Common myeloid progenitor, CD34-positive (primary cell): ENCODE data around the gene C19orf53.
"Not testable (repeated sequence)": the region's sequence is repeated elsewhere in the genome, so short reads cannot be mapped to it uniquely, and the experiment has no call there.

Source experiments
- CTCF ChIA-PET: fragments of 350-600 bp; sonication (Branson Sonifier 250); formaldehyde crosslinking; loops from one replicate; lab custom pipeline; 2021; ENCODE audit warnings: antibody characterized with exemption; lab: Charles Lee
- POLR2A ChIA-PET: fragments of 350-600 bp; sonication (Branson Sonifier 250); formaldehyde crosslinking; loops from one replicate; lab custom pipeline; 2021; ENCODE audit warnings: antibody characterized with exemption; lab: Charles Lee
- DNase-seq, 3 donors: peaks; one replicate each; pipeline versions ENCODE4 v3.0.0 to v3.0.0-alpha.2; 2013
- H3K27ac ChIP-seq, 2 experiments: 1 replicate in 1 of 2; 2 replicates in 1 of 2; pipeline ENCODE4 v1.7.0; 2013; ENCODE audit warnings: inconsistent platforms in 2 of 2, low read length in 2 of 2, mild to moderate bottlenecking in 2 of 2, low read depth in 1 of 2, moderate library complexity in 1 of 2; ENCODE audit not compliant: severe bottlenecking in 2 of 2, insufficient read depth in 1 of 2, poor library complexity in 1 of 2
- H3K27me3 ChIP-seq, 5 experiments: replicated peaks in 2 of 5; 1 replicate in 3 of 5; 2 replicates in 2 of 5; pipeline versions ENCODE4 v1.6.1 to v1.7.0; 2013; ENCODE audit warnings: low read length in 4 of 5, mild to moderate bottlenecking in 2 of 5, moderate library complexity in 2 of 5, inconsistent platforms in 1 of 5; ENCODE audit not compliant: insufficient read depth in 5 of 5, control insufficient read depth in 4 of 5
- H3K36me3 ChIP-seq, 4 experiments: 1 replicate in 2 of 4; 2 replicates in 2 of 4; pipeline versions ENCODE4 v1.6.1 to v1.7.0; 2013; ENCODE audit warnings: low read length in 3 of 4, control low read depth in 1 of 4, mild to moderate bottlenecking in 1 of 4; ENCODE audit not compliant: control insufficient read depth in 4 of 4, insufficient read depth in 4 of 4
- H3K4me1 ChIP-seq, 4 experiments: 1 replicate in 3 of 4; 2 replicates in 1 of 4; pipeline versions ENCODE4 v1.6.1 to v1.7.1; 2013; ENCODE audit warnings: low read length in 3 of 4, mild to moderate bottlenecking in 3 of 4, control low read depth in 1 of 4, inconsistent platforms in 1 of 4, moderate library complexity in 1 of 4; ENCODE audit not compliant: control insufficient read depth in 4 of 4, insufficient read depth in 4 of 4; ENCODE audit errors: control extremely low read depth in 1 of 4
- H3K4me3 ChIP-seq, 7 experiments: 1 replicate in 4 of 7; 2 replicates in 3 of 7; pipeline versions ENCODE4 v1.5.1 to v1.7.0; 2013; ENCODE audit warnings: mild to moderate bottlenecking in 7 of 7, low read length in 6 of 7, moderate library complexity in 6 of 7, inconsistent platforms in 2 of 7, low read depth in 2 of 7, control low read depth in 1 of 7; ENCODE audit not compliant: insufficient read depth in 4 of 7, control insufficient read depth in 1 of 7; ENCODE audit errors: extremely low read depth in 1 of 7
- H3K9me3 ChIP-seq, 5 experiments: 1 replicate in 4 of 5; 2 replicates in 1 of 5; pipeline versions ENCODE4 v1.6.1 to v1.7.1; 2013; ENCODE audit warnings: low read length in 4 of 5, mild to moderate bottlenecking in 2 of 5, inconsistent platforms in 1 of 5, low read depth in 1 of 5, moderate library complexity in 1 of 5; ENCODE audit not compliant: control insufficient read depth in 4 of 5, insufficient read depth in 2 of 5; ENCODE audit errors: control extremely low read depth in 1 of 5
- WGBS: methylation state at CpG from one replicate; pipeline ENCODE4 v1.1.5; 2013; ENCODE audit not compliant: insufficient coverage; 5-methylcytosine and 5-hydroxymethylcytosine counted together

Gene C19orf53

GRCh38 chr19:13768510-13768909, 5.7 kb upstream of the C19orf53 start:
- ChIA-PET CTCF (interaction anchor here (0.7 to 1.1 kb wide), 3 partner anchors 10 to 19 kb away, joined by 3 read pairs; no protein-coding TSS in a partner anchor), POLR2A (no interaction called here)
- Histone ChIP-seq H3K27me3 (no peaks in the 10 kb centered on the region), H3K9me3 (no peaks in the 10 kb centered on the region), H3K36me3 (peaks cover 5 to 35% (median 27%) of the 10 kb centered on the region in 4 experiments), H3K27ac (no peak overlapping the region), H3K4me1 (peaks cover 0 to 15% (median 13%) of the 10 kb centered on the region in 4 experiments), H3K4me3 (no peak overlapping the region)
- 98% methylated on average over 18 of the region's 19 CpGs for WGBS
- no peak for DNase-seq

GRCh38 chr19:13770013-13770635, 4.1 kb upstream of the C19orf53 start:
- no peak overlapping the region for H3K27ac ChIP-seq
- H3K36me3 ChIP-seq: peaks cover 5 to 35% (median 27%) of the 10 kb centered on the region in 4 experiments
- H3K4me1 ChIP-seq: peaks cover 2 to 17% (median 9%) of the 10 kb centered on the region in 4 experiments
- no peaks in the 10 kb centered on the region for H3K9me3 ChIP-seq
- WGBS: 93% methylated on average over 12 of the region's 16 CpGs
- ChIA-PET CTCF (no interaction called here), POLR2A (interaction anchor here (0.6 kb wide), 1 partner anchor 9 kb away, joined by 3 read pairs; no protein-coding TSS in a partner anchor)
- no peak for DNase-seq
- no peak overlapping the region for H3K4me3 ChIP-seq
- no peaks in the 10 kb centered on the region for H3K27me3 ChIP-seq

- no peak overlapping the region for H3K27ac ChIP-seq
- 95% methylated on average over 9 of the region's 9 CpGs for WGBS
- CTCF ChIA-PET: interaction anchor here (0.8 to 1.6 kb wide), 3 partner anchors 10 to 56 kb away, joined by 3 to 4 read pairs (median 3); no protein-coding TSS in a partner anchor
- no peaks in the 10 kb centered on the region for H3K9me3 ChIP-seq
- H3K36me3 ChIP-seq: peaks cover 9 to 35% (median 30%) of the 10 kb centered on the region in 4 experiments
- H3K4me1 ChIP-seq: peaks cover 8 to 23% (median 12%) of the 10 kb centered on the region in 4 experiments
- no peaks in the 10 kb centered on the region for H3K27me3 ChIP-seq
- H3K4me3 ChIP-seq: no peak overlapping the region
- POLR2A ChIA-PET: no interaction called here
- DNase-seq: no peak
These were observed 4.1 kb downstream of the C19orf53 start for GRCh38 chr19:13778398-13778797.

- POLR2A ChIA-PET: no interaction called here
- Histone ChIP-seq H3K27ac (no peak overlapping the region), H3K4me1 (peaks cover 8 to 23% (median 14%) of the 10 kb centered on the region in 4 experiments), H3K36me3 (peaks cover 9 to 35% (median 30%) of the 10 kb centered on the region in 4 experiments), H3K9me3 (no peaks in the 10 kb centered on the region), H3K4me3 (no peak overlapping the region), H3K27me3 (no peaks in the 10 kb centered on the region)
- WGBS: 95% methylated on average over 6 of the region's 6 CpGs
- DNase-seq: no peak
- CTCF ChIA-PET: interaction anchor here (0.5 to 1.6 kb wide), 4 partner anchors 10 to 83 kb away, joined by 3 to 4 read pairs (median 3); no protein-coding TSS in a partner anchor
These were observed 4.6 kb downstream of the C19orf53 start for GRCh38 chr19:13778847-13779246.

GRCh38 chr19:13779794-13780193, 5.5 kb downstream of the C19orf53 start:
- peaks cover 9 to 35% (median 30%) of the 10 kb centered on the region in 4 experiments for H3K36me3 ChIP-seq
- CTCF ChIA-PET: not testable (repeated sequence)

GRCh38 chr19:13781547-13781946, 7.3 kb downstream of the C19orf53 start:
- 31% methylated on average over 4 of the region's 5 CpGs for WGBS

More at GRCh38 chr19:13779794-13780193, 5.5 kb downstream of the C19orf53 start:
- peaks cover 8 to 18% (median 13%) of the 10 kb centered on the region in 4 experiments for H3K4me1 ChIP-seq
- not testable (repeated sequence) for DNase-seq, H3K4me3 ChIP-seq, H3K9me3 ChIP-seq, H3K27ac ChIP-seq, H3K27me3 ChIP-seq
- WGBS: 99% methylated on average over 7 of the region's 8 CpGs
- POLR2A ChIA-PET: interaction anchor here (0.6 kb wide), 1 partner anchor 48 kb away, joined by 3 read pairs; no protein-coding TSS in a partner anchor

GRCh38 chr19:13782537-13782936, 8.3 kb downstream of the C19orf53 start:
- ChIA-PET CTCF (interaction anchor here (1.5 to 3.2 kb wide), 3 partner anchors 8 to 80 kb away, joined by 5 to 32 read pairs (median 7); partner anchors contain the start of gene C19orf53), POLR2A (interaction anchor here (0.7 kb wide), 1 partner anchor 20 kb away, joined by 3 read pairs; no protein-coding TSS in a partner anchor)
- Histone ChIP-seq H3K27ac (no peak overlapping the region), H3K36me3 (peaks cover 7 to 24% (median 18%) of the 10 kb centered on the region in 4 experiments), H3K9me3 (no peaks in the 10 kb centered on the region), H3K4me1 (peaks cover 0 to 26% (median 17%) of the 10 kb centered on the region in 4 experiments), H3K27me3 (no peaks in the 10 kb centered on the region), H3K4me3 (no peak overlapping the region)
- DNase-seq: no peak
- WGBS: 94% methylated on average over 5 of the region's 8 CpGs

More at GRCh38 chr19:13781547-13781946, 7.3 kb downstream of the C19orf53 start:
- ChIA-PET POLR2A (interaction anchor here (0.6 kb wide), 1 partner anchor 45 kb away, joined by 3 read pairs; no protein-coding TSS in a partner anchor), CTCF (no interaction called here)
- Histone ChIP-seq H3K27me3 (no peaks in the 10 kb centered on the region), H3K27ac (no peak overlapping the region), H3K4me1 (peaks cover 0 to 16% (median 10%) of the 10 kb centered on the region in 4 experiments), H3K36me3 (peaks cover 9 to 32% (median 25%) of the 10 kb centered on the region in 4 experiments), H3K9me3 (no peaks in the 10 kb centered on the region), H3K4me3 (no peak overlapping the region)
- DNase-seq: peak in 2 of 3 donors; percentile 12 to 13
